Measurements from ENCODE around the gene TGM4. TPM values are rescaled to one million over a fixed set of nuclear protein-coding genes. Genes with fewer than 3 reads are reported as not detected.

Gene TGM4
- total RNA-seq, 1 experiment from 2014 or later, result 0.14 TPM

- H3K36me3 Mint-ChIP-seq (ENCODE audit: insufficient read depth, unreplicated experiment), result peaks cover 12% of the 10 kb centered on the region
- TF ChIP-seq CTCF (IDR thresholded peaks at IDR 0.05; ENCODE audit: unreplicated experiment), result no peak
- H3K4me1 Mint-ChIP-seq (ENCODE audit: low read depth, unreplicated experiment), result no peaks in the 10 kb centered on the region
- intact Hi-C loops (cut with micrococcal nuclease; ENCODE audit: unreplicated experiment), result no loop called here
- CTCF ChIA-PET, result no interaction called here
- no peak overlapping the region for H3K27ac Mint-ChIP-seq (ENCODE audit: unreplicated experiment)
- BruUV-seq (replicated peaks), result TSS peak; percentile 59
- no peaks in the 10 kb centered on the region for H3K27me3 Mint-ChIP-seq (ENCODE audit: unreplicated experiment)
- H3K4me3 Mint-ChIP-seq (ENCODE audit: low read depth, unreplicated experiment), result no peak overlapping the region
- H3K9me3 Mint-ChIP-seq (ENCODE audit: low read depth, unreplicated experiment), result no peaks in the 10 kb centered on the region
- DNase-seq, result no peak
Observed at GRCh38 chr3:44926172-44926571, 51.8 kb downstream of the TGM4 start.

- CTCF ChIA-PET, result no interaction called here
- peaks cover 12% of the 10 kb centered on the region for H3K36me3 Mint-ChIP-seq (ENCODE audit: insufficient read depth, unreplicated experiment)
- H3K4me1 Mint-ChIP-seq (ENCODE audit: low read depth, unreplicated experiment), result no peaks in the 10 kb centered on the region
Observed at GRCh38 chr3:44926921-44927320, 52.5 kb downstream of the TGM4 start.

GRCh38 chr3:44927371-44927770 is 53.0 kb downstream of the TGM4 start:
- Mint-ChIP-seq H3K36me3 (ENCODE audit: insufficient read depth, unreplicated experiment) (peaks cover 12% of the 10 kb centered on the region), H3K27ac (ENCODE audit: unreplicated experiment) (no peak overlapping the region), H3K9me3 (ENCODE audit: low read depth, unreplicated experiment) (no peaks in the 10 kb centered on the region), H3K4me1 (ENCODE audit: low read depth, unreplicated experiment) (no peaks in the 10 kb centered on the region), H3K27me3 (ENCODE audit: unreplicated experiment) (no peaks in the 10 kb centered on the region), H3K4me3 (ENCODE audit: low read depth, unreplicated experiment) (no peak overlapping the region)
- TF ChIP-seq CTCF (IDR thresholded peaks at IDR 0.05; ENCODE audit: unreplicated experiment), result no peak
- no TSS peak for BruUV-seq (replicated peaks)
- CTCF ChIA-PET, result no interaction called here
- DNase-seq, result no peak
- intact Hi-C loops (cut with micrococcal nuclease; ENCODE audit: unreplicated experiment), result no loop called here

More at GRCh38 chr3:44926921-44927320, 52.5 kb downstream of the TGM4 start:
- no peaks in the 10 kb centered on the region for H3K27me3 Mint-ChIP-seq (ENCODE audit: unreplicated experiment)
- no peaks in the 10 kb centered on the region for H3K9me3 Mint-ChIP-seq (ENCODE audit: low read depth, unreplicated experiment)
- no peak overlapping the region for H3K4me3 Mint-ChIP-seq (ENCODE audit: low read depth, unreplicated experiment)
- no peak overlapping the region for H3K27ac Mint-ChIP-seq (ENCODE audit: unreplicated experiment)
- no TSS peak for BruUV-seq (replicated peaks)
- intact Hi-C loops (cut with micrococcal nuclease; ENCODE audit: unreplicated experiment), result no loop called here
- DNase-seq, result no peak
- TF ChIP-seq CTCF (IDR thresholded peaks at IDR 0.05; ENCODE audit: unreplicated experiment), result no peak

- intact Hi-C loops (cut with micrococcal nuclease; ENCODE audit: unreplicated experiment), result no loop called here
- Mint-ChIP-seq H3K27ac (ENCODE audit: unreplicated experiment) (no peak overlapping the region), H3K4me1 (ENCODE audit: low read depth, unreplicated experiment) (no peaks in the 10 kb centered on the region), H3K4me3 (ENCODE audit: low read depth, unreplicated experiment) (no peak overlapping the region), H3K9me3 (ENCODE audit: low read depth, unreplicated experiment) (no peaks in the 10 kb centered on the region), H3K27me3 (ENCODE audit: unreplicated experiment) (no peaks in the 10 kb centered on the region), H3K36me3 (ENCODE audit: insufficient read depth, unreplicated experiment) (peaks cover 18% of the 10 kb centered on the region)
- no peak for TF ChIP-seq CTCF (IDR thresholded peaks at IDR 0.05; ENCODE audit: unreplicated experiment)
- DNase-seq, result no peak
- CTCF ChIA-PET, result interaction anchor here (0.6 kb wide), 1 partner anchor 1190 kb away, joined by 3 read pairs; no protein-coding TSS in a partner anchor
- no TSS peak for BruUV-seq (replicated peaks)
Observed at GRCh38 chr3:44929782-44930181, 55.4 kb downstream of the TGM4 start.
